Body of pancreas (tissue), 4 donors: ENCODE results near the gene BPIFA2. TPM values are rescaled to one million over a fixed set of nuclear protein-coding genes. Genes with fewer than 3 reads are reported as not detected.

Source experiments
- ATAC-seq: fragments of 150-250 bp; one replicate; pipeline ENCODE4 v1.9.1; 2016
- DNase-seq, 4 donors: peaks; one replicate each; pipeline ENCODE4 v3.0.0-alpha.2; 2019
- H3K27ac ChIP-seq, 4 donors: fragments of 200-600 bp; sonication (generic); 1 replicate in 3 of 4; 2 replicates in 1 of 4; pipeline versions ENCODE4 v1.5.1 to v1.6.1; 2016 to 2019; ENCODE audit warnings: mild to moderate bottlenecking in 1 of 4, mixed read lengths in 1 of 4, moderate library complexity in 1 of 4
- H3K27me3 ChIP-seq, 2 donors: fragments of 200-600 bp; sonication (generic); one replicate each; pipeline ENCODE4 v1.6.0; 2016; ENCODE audit warnings: mild to moderate bottlenecking in 1 of 2
- H3K36me3 ChIP-seq, 2 donors: fragments of 200-600 bp; sonication (generic); replicated peaks in 1 of 2; 2 replicates each; pipeline ENCODE4 v1.5.1; 2016; ENCODE audit warnings: low read depth in 2 of 2; ENCODE audit not compliant: insufficient read depth in 1 of 2
- H3K4me1 ChIP-seq: fragments of 200-600 bp; sonication (generic); one replicate; pipeline ENCODE4 v1.6.0; 2016
- H3K4me3 ChIP-seq, 2 donors: fragments of 200-600 bp; sonication (generic); 1 replicate in 1 of 2; 2 replicates in 1 of 2; pipeline ENCODE4 v1.5.1; 2016 to 2019
- H3K9me3 ChIP-seq, 3 donors: fragments of 200-600 bp; sonication (generic); 1 replicate in 2 of 3; 2 replicates in 1 of 3; pipeline ENCODE4 v1.5.1; 2016
- CTCF ChIP-seq, 7 experiments: fragments of 450-650 bp in 4 of 7; fragments of 200-600 bp in 3 of 7; sonication (generic) in 3 of 7; IDR thresholded peaks; one replicate each; pipeline ENCODE4 v1.5.1; 2016 to 2019; ENCODE audit warnings: antibody characterized with exemption in 7 of 7
- POLR2A ChIP-seq, 3 donors: fragments of 450-650 bp; IDR thresholded peaks; one replicate each; pipeline ENCODE4 v1.6.1; 2016; ENCODE audit warnings: antibody characterized with exemption in 3 of 3, mild to moderate bottlenecking in 2 of 3
- WGBS, 2 donors: methylation state at CpG; one replicate each; pipeline ENCODE4 v1.1.5; 2017; 5-methylcytosine and 5-hydroxymethylcytosine counted together
- intact Hi-C: fragments of 100-400 bp; cut with DNase I; formaldehyde crosslinking; loops from one replicate; pipeline ENCODE4 v1.15.1; 2023
- total RNA-seq, 2 donors: library from RNA; depleted of rRNA; stranded (reverse); fragments of >200 nt; gene quantifications; one replicate each; pipeline ENCODE4 v1.1.0, GENCODE V29; 2016

The BPIFA2 gene
- total RNA-seq, 2 donors from 2014 or later: not detected

- H3K27ac ChIP-seq: no peak overlapping the region
- H3K36me3 ChIP-seq: no peaks in the 10 kb centered on the region
- H3K9me3 ChIP-seq: no peaks in the 10 kb centered on the region
- H3K4me3 ChIP-seq: no peak overlapping the region
- H3K27me3 ChIP-seq: no peaks in the 10 kb centered on the region
- TF ChIP-seq CTCF (IDR thresholded peaks at IDR 0.05) (no peak), POLR2A (IDR thresholded peaks at IDR 0.05) (no peak)
- intact Hi-C loops: no loop called here
- ATAC-seq: no peak
- 38 to 63% methylated on average over 2 to 3 of the region's 3 CpGs for WGBS, 2 donors
- no peak for DNase-seq
- H3K4me1 ChIP-seq: no peaks in the 10 kb centered on the region
Measured at GRCh38 chr20:33199026-33199425, 31.1 kb downstream of the BPIFA2 start.

- H3K9me3 ChIP-seq: no peaks in the 10 kb centered on the region
- TF ChIP-seq CTCF (IDR thresholded peaks at IDR 0.05) (no peak), POLR2A (IDR thresholded peaks at IDR 0.05) (no peak)
- ATAC-seq (no peak), DNase-seq (no peak)
- H3K27ac ChIP-seq: no peak overlapping the region
- H3K27me3 ChIP-seq: no peaks in the 10 kb centered on the region
- no peaks in the 10 kb centered on the region for H3K4me1 ChIP-seq
- WGBS, 2 donors: 36 to 42% methylated on average over 4 of the region's 4 CpGs
- no peak overlapping the region for H3K4me3 ChIP-seq
- no peaks in the 10 kb centered on the region for H3K36me3 ChIP-seq
- intact Hi-C loops: no loop called here
Measured at GRCh38 chr20:33202451-33202850, 34.5 kb downstream of the BPIFA2 start.

- H3K9me3 ChIP-seq: no peaks in the 10 kb centered on the region
- no peak overlapping the region for H3K27ac ChIP-seq
- no peaks in the 10 kb centered on the region for H3K27me3 ChIP-seq
- H3K36me3 ChIP-seq: no peaks in the 10 kb centered on the region
- H3K4me1 ChIP-seq: no peaks in the 10 kb centered on the region
- TF ChIP-seq CTCF (IDR thresholded peaks at IDR 0.05) (no peak), POLR2A (IDR thresholded peaks at IDR 0.05) (no peak)
- WGBS, 2 donors: 66 to 67% methylated on average over 3 of the region's 3 CpGs
- no peak overlapping the region for H3K4me3 ChIP-seq
- intact Hi-C loops: no loop called here
- ATAC-seq: no peak
- DNase-seq: no peak
Measured at GRCh38 chr20:33203444-33203843, 35.5 kb downstream of the BPIFA2 start.

- no peaks in the 10 kb centered on the region for H3K36me3 ChIP-seq
- H3K9me3 ChIP-seq: no peaks in the 10 kb centered on the region
- no peaks in the 10 kb centered on the region for H3K4me1 ChIP-seq
- WGBS, 2 donors: 3 to 7% methylated on average over 13 of the region's 13 CpGs
- no peak overlapping the region for H3K27ac ChIP-seq
- H3K4me3 ChIP-seq: no peak overlapping the region
- no peaks in the 10 kb centered on the region for H3K27me3 ChIP-seq
- peak; percentile 75 to 82 (median 78) for DNase-seq
- ATAC-seq: peak; percentile 82
- intact Hi-C loops: loop anchor here (10.0 kb wide), 2 partner anchors 115 to 305 kb away; no protein-coding TSS in a partner anchor
- TF ChIP-seq CTCF (IDR thresholded peaks at IDR 0.05): no peak
- TF ChIP-seq POLR2A (IDR thresholded peaks at IDR 0.05): no peak
Measured at GRCh38 chr20:33209789-33210188, 41.8 kb downstream of the BPIFA2 start.

GRCh38 chr20:33210371-33210770 lies 42.4 kb downstream of the BPIFA2 start:
- no peaks in the 10 kb centered on the region for H3K9me3 ChIP-seq
- no peaks in the 10 kb centered on the region for H3K4me1 ChIP-seq
- no peaks in the 10 kb centered on the region for H3K27me3 ChIP-seq
- no peaks in the 10 kb centered on the region for H3K36me3 ChIP-seq
- WGBS, 2 donors: 15 to 32% methylated on average over 1 of the region's 1 CpG
- no peak overlapping the region for H3K4me3 ChIP-seq
- DNase-seq (no peak), ATAC-seq (no peak)
- H3K27ac ChIP-seq: no peak overlapping the region
- intact Hi-C loops: loop anchor here (10.0 kb wide), 2 partner anchors 116 to 306 kb away; no protein-coding TSS in a partner anchor
- TF ChIP-seq POLR2A (IDR thresholded peaks at IDR 0.05): no peak
- TF ChIP-seq CTCF (IDR thresholded peaks at IDR 0.05): no peak
